ENCODE results near the gene YBX3. TPM values are rescaled to one million over a fixed set of nuclear protein-coding genes. Genes with fewer than 3 reads are reported as not detected.

Gene YBX3
- total RNA-seq, 1 donor from 2014 or later: 494 TPM

DNA sequence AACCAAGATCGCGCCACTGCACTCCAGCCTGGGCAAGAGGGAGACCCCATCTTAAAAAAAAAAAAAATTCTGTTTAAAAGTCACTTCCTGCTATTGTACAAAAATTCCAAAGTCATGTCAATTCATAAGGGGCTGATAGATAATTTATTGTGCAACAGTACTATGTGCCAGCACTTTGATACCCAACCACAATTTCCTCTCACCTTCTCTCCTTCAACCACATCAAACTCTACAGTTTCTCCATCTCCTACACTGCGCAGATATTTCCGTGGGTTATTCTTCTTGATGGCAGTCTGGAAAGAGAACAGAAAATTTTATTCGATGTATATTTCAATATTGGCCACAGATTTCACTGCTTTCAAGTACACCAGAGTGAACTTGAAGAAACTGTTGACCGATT lies 7.6 kb downstream of the YBX3 start:
- Mint-ChIP-seq H3K9me3 (ENCODE audit: unreplicated experiment) (no peaks in the 10 kb centered on the region), H3K27me3 (ENCODE audit: unreplicated experiment) (peaks cover 2% of the 10 kb centered on the region), H3K4me3 (ENCODE audit: unreplicated experiment) (peak overlapping the region; percentile 51), H3K36me3 (ENCODE audit: low read depth, unreplicated experiment) (peaks cover 36% of the 10 kb centered on the region), H3K4me1 (ENCODE audit: unreplicated experiment) (peaks cover 46% of the 10 kb centered on the region), H3K27ac (ENCODE audit: unreplicated experiment) (peak overlapping the region; percentile 39)
- TF ChIP-seq, protein P1, sequence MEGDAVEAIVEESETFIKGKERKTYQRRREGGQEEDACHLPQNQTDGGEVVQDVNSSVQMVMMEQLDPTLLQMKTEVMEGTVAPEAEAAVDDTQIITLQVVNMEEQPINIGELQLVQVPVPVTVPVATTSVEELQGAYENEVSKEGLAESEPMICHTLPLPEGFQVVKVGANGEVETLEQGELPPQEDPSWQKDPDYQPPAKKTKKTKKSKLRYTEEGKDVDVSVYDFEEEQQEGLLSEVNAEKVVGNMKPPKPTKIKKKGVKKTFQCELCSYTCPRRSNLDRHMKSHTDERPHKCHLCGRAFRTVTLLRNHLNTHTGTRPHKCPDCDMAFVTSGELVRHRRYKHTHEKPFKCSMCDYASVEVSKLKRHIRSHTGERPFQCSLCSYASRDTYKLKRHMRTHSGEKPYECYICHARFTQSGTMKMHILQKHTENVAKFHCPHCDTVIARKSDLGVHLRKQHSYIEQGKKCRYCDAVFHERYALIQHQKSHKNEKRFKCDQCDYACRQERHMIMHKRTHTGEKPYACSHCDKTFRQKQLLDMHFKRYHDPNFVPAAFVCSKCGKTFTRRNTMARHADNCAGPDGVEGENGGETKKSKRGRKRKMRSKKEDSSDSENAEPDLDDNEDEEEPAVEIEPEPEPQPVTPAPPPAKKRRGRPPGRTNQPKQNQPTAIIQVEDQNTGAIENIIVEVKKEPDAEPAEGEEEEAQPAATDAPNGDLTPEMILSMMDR (IDR thresholded peaks at IDR 0.05; ENCODE audit: unreplicated experiment): no peak
- DNase-seq (ENCODE audit: low spot score): no peak

DNA sequence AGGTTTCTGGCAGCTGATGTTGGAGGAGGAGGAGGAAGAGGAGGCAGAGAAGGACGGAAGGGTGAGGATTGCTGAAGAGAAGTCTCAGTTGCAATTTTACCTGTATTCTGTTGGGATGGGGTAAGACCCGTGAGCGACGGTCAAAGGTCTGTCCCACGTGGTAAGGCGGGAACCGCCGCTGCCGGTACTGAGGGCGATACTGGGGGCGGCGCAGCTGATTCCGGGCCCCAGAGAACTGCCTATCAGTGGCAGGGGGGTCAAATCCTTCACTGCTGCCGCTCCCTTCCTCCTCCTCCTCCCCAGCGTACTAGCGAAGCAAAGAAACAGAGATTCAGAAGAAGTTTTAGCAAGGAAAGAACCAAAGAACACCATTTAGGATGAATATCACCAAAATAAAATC lies 13.3 kb downstream of the YBX3 start:
- Mint-ChIP-seq H3K4me1 (ENCODE audit: unreplicated experiment) (no peaks in the 10 kb centered on the region), H3K9me3 (ENCODE audit: unreplicated experiment) (no peaks in the 10 kb centered on the region), H3K27me3 (ENCODE audit: unreplicated experiment) (peaks cover 2% of the 10 kb centered on the region), H3K4me3 (ENCODE audit: unreplicated experiment) (no peak overlapping the region), H3K36me3 (ENCODE audit: low read depth, unreplicated experiment) (peaks cover 51% of the 10 kb centered on the region), H3K27ac (ENCODE audit: unreplicated experiment) (peak overlapping the region; percentile 6)
- TF ChIP-seq, protein P1 (IDR thresholded peaks at IDR 0.05; ENCODE audit: unreplicated experiment): no peak
- no peak for DNase-seq (ENCODE audit: low spot score)

DNA sequence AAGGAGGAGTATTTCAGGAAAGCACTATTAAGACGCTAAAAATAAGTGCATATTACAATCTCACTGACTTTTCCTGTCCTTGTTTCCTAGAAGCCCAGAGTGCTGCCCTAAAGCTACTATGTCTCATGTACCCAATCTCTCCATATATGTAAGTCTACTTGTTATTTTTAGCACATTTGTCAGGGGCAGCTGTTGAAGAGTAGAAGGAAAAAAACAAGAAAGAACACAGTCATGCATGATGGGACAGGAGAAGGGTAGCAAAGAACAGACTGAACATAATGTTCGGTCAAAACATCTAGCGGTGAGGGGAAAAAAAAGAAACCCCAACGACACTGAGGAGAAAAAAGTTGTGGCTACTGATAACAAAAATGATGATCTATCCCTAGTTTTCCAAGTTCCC lies 14.3 kb downstream of the YBX3 start:
- Mint-ChIP-seq H3K27me3 (ENCODE audit: unreplicated experiment) (peaks cover 2% of the 10 kb centered on the region), H3K9me3 (ENCODE audit: unreplicated experiment) (no peaks in the 10 kb centered on the region), H3K27ac (ENCODE audit: unreplicated experiment) (peak overlapping the region; percentile 23), H3K4me3 (ENCODE audit: unreplicated experiment) (peak overlapping the region; percentile 53), H3K4me1 (ENCODE audit: unreplicated experiment) (no peaks in the 10 kb centered on the region), H3K36me3 (ENCODE audit: low read depth, unreplicated experiment) (peaks cover 52% of the 10 kb centered on the region)
- DNase-seq (ENCODE audit: low spot score): no peak
- TF ChIP-seq, protein P1 (IDR thresholded peaks at IDR 0.05; ENCODE audit: unreplicated experiment): no peak

DNA sequence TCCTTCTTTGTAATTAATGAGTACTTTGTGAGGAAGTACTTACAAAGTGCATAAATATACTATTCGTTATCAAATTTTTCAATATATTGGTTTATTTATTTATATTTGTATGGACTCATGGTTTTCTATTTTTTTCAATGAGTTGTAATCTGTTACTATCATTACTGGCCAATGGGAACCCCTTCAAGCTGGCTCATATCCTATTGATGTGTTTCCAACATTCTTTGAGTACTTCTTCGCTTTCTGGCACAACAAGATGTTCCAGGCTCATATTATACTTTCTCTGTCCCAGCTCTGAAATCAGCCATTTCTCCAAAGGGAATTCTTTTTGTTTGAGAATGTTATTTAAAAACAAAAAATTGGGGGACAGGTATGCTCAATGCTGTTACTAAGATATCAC lies 17.5 kb downstream of the YBX3 start:
- TF ChIP-seq, protein P1 (IDR thresholded peaks at IDR 0.05; ENCODE audit: unreplicated experiment): no peak
- Mint-ChIP-seq H3K27me3 (ENCODE audit: unreplicated experiment) (peaks cover 2% of the 10 kb centered on the region), H3K4me3 (ENCODE audit: unreplicated experiment) (no peak overlapping the region), H3K4me1 (ENCODE audit: unreplicated experiment) (no peaks in the 10 kb centered on the region), H3K9me3 (ENCODE audit: unreplicated experiment) (no peaks in the 10 kb centered on the region), H3K27ac (ENCODE audit: unreplicated experiment) (no peak overlapping the region), H3K36me3 (ENCODE audit: low read depth, unreplicated experiment) (peaks cover 49% of the 10 kb centered on the region)
- DNase-seq (ENCODE audit: low spot score): no peak

DNA sequence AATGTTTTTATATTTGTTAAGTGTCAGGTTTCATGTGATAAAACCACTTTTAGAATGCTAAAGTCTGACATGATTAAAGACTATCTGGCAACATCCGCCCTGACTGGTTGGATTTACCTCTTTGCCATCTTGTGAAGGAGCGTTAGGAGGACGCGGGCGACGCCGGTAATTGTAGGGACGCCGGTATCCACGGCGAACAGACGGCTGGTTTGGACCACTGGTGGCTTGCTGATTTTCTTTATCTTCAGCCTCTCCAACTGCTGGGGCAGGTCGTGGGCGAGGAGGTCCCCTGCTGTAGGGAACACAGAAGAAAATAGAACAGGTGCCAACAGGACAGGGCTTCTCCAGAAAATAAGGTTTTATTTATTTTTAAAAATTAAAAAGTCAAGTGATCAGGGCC lies 21.3 kb downstream of the YBX3 start:
- H3K4me3 Mint-ChIP-seq (ENCODE audit: unreplicated experiment): no peak overlapping the region
- no peaks in the 10 kb centered on the region for H3K9me3 Mint-ChIP-seq (ENCODE audit: unreplicated experiment)
- TF ChIP-seq, protein P1 (IDR thresholded peaks at IDR 0.05; ENCODE audit: unreplicated experiment): no peak
- H3K4me1 Mint-ChIP-seq (ENCODE audit: unreplicated experiment): no peaks in the 10 kb centered on the region
- H3K27ac Mint-ChIP-seq (ENCODE audit: unreplicated experiment): peak overlapping the region; percentile 0
- H3K27me3 Mint-ChIP-seq (ENCODE audit: unreplicated experiment): no peaks in the 10 kb centered on the region
- no peak for DNase-seq (ENCODE audit: low spot score)
- peaks cover 32% of the 10 kb centered on the region for H3K36me3 Mint-ChIP-seq (ENCODE audit: low read depth, unreplicated experiment)
